Testis (tissue), 3 donors: ENCODE measurements around the gene PANX1. TPM values are rescaled to one million over a fixed set of nuclear protein-coding genes. Genes with fewer than 3 reads are reported as not detected.
"Not testable (repeated sequence)": the region's sequence is repeated elsewhere in the genome, so short reads cannot be mapped to it uniquely, and the experiment has no call there.

Source experiments
- DNase-seq: peaks from one replicate; pipeline ENCODE4 v3.0.0-alpha.2; 2019
- H3K27ac ChIP-seq, 2 donors: fragments of 200-600 bp; sonication (generic); one replicate each; pipeline ENCODE4 v1.5.1; 2019
- H3K27me3 ChIP-seq: fragments of 200-600 bp; sonication (generic); one replicate; pipeline ENCODE4 v1.5.1; 2019
- H3K36me3 ChIP-seq: fragments of 200-600 bp; sonication (generic); one replicate; pipeline ENCODE4 v1.5.1; 2017; ENCODE audit warnings: low read depth; ENCODE audit errors: missing control alignments
- H3K4me1 ChIP-seq: fragments of 200-600 bp; sonication (generic); one replicate; pipeline ENCODE4 v1.5.1; 2019
- H3K4me3 ChIP-seq, 2 donors: fragments of 200-600 bp; sonication (generic); one replicate each; pipeline ENCODE4 v1.5.1; 2017 to 2019
- H3K9me3 ChIP-seq: fragments of 200-600 bp; sonication (generic); one replicate; pipeline ENCODE4 v1.5.1; 2017
- CTCF ChIP-seq, 3 experiments: fragments of 450-650 bp in 2 of 3; fragments of 200-600 bp in 1 of 3; sonication (generic) in 1 of 3; IDR thresholded peaks; one replicate each; pipeline ENCODE4 v1.5.1; 2016 to 2019; ENCODE audit warnings: antibody characterized with exemption in 3 of 3, mild to moderate bottlenecking in 2 of 3, moderate library complexity in 1 of 3
- POLR2A ChIP-seq: fragments of 450-650 bp; IDR thresholded peaks from one replicate; pipeline ENCODE4 v1.6.1; 2017; ENCODE audit warnings: antibody characterized with exemption, mild to moderate bottlenecking, moderate library complexity
- WGBS, 2 donors: methylation state at CpG; one replicate each; pipeline ENCODE4 v1.1.5; 2018; 5-methylcytosine and 5-hydroxymethylcytosine counted together
- intact Hi-C: fragments of 100-400 bp; cut with DNase I; formaldehyde crosslinking; loops from one replicate; pipeline ENCODE4 v1.15.1; 2023; ENCODE audit warnings: low total_unique reads
- polyA plus RNA-seq: library from polyadenylated mRNA; stranded (reverse); fragments of 350-450 nt; fragmentation: Illumina TruSeq; extraction: RNeasy Lipid Tissue Mini Kit (QIAGEN cat#74804); gene quantifications from one replicate; pipeline ENCODE4 v1.2.3, GENCODE V29; 2014; ENCODE audit warnings: low read depth, low replicate concordance; ENCODE audit not compliant: insufficient read depth
- total RNA-seq, 2 donors: library from RNA; depleted of rRNA; stranded (reverse); fragments of >200 nt; gene quantifications; one replicate each; pipeline ENCODE4 v1.2.3, GENCODE V29; 2016

Gene PANX1
- total and polyA plus RNA-seq, 3 donors from 2014 or later = 22.2 to 55.3 (median 42.0) TPM

DNA sequence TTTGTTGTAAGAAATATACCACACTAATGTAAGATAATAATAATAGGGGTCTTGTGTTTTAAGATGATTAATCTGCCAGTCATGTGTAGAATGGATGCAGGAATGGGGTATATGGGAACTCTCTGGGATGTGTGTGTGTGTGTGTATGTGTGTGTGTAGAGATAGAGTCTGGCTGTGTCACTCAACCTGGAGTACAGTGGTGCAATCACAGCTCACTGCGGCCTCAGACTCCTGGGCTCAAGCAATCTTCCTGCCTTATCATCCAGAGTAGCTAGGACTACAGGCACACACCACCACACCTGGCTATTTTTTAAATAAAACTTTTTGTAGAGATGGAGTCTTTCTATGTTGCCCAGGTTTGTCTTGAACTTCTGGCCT lies 11.5 kb upstream of the PANX1 start:
- Histone ChIP-seq H3K27ac (no peak overlapping the region), H3K4me1 (peaks cover 9% of the 10 kb centered on the region), H3K4me3 (no peak overlapping the region), H3K36me3 (no peaks in the 10 kb centered on the region), H3K9me3 (no peaks in the 10 kb centered on the region), H3K27me3 (no peaks in the 10 kb centered on the region)
- WGBS, 2 donors = 90 to 100% methylated on average over 1 of the region's 1 CpG
- no peak for DNase-seq
- TF ChIP-seq CTCF (IDR thresholded peaks at IDR 0.05) (no peak), POLR2A (no peak)
- intact Hi-C loops = no loop called here

DNA sequence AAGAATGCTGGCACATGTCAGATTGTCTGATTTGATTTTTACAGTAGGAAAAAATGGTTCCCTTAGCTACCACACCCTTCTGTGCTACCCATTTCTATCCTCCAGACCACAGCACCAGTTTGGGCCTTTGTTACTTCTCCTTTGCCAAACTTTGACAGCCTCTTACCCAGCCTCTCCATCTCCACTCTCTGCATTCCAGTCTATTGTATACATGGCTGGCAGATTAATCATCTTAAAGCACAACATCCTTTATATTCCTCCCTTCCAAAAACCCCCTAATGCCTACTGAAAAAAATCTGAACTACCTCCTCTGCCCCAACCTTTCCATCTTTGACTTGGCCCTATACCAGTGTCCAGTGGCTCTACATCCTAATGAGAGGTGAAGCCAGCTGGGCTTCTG lies 10.8 kb upstream of the PANX1 start:
- no peaks in the 10 kb centered on the region for H3K9me3 ChIP-seq
- no peak overlapping the region for H3K4me3 ChIP-seq
- intact Hi-C loops = no loop called here
- H3K27me3 ChIP-seq = no peaks in the 10 kb centered on the region
- no peak for DNase-seq
- H3K36me3 ChIP-seq = no peaks in the 10 kb centered on the region
- no peak overlapping the region for H3K27ac ChIP-seq
- TF ChIP-seq POLR2A (no peak), CTCF (IDR thresholded peaks at IDR 0.05) (no peak)
- peaks cover 3% of the 10 kb centered on the region for H3K4me1 ChIP-seq

DNA sequence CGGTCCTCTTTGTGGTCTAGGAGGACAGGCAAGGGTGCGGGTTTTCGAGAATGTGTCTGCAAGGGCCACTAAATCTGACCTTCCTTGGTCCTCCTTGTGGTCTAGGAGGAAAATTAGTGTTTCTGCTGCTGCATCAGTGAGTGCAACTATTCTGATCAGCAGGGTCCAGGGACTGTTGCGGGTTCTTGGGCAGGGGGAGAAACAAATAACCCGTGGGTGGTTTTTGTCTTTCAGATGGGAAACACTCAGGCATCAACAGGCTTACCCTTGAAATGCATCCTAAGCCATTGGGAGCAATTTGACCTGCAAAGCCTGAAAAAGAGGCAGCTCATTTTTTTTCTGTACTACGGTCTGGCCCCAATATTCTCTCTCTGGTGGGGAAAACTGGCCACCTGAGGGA lies 9.0 kb upstream of the PANX1 start:
- DNase-seq = not testable (repeated sequence)

DNA sequence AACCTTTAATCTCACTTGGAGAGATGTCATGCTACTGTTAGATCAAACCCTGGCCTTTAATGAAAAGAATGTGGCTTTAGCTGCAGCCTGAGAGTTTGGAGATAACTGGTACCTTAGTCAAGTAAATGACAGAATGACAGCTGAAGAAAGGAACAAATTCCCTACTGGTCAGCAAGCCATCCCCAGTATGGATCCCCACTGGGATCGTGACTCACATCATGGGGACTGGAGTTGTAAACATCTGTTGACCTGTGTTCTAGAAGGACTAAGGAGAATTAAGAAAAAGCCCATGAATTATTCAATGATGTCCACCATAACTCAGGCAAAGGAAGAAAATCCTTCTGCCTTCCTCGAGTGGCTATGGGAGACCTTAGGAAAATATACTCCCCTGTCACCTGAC lies 8.1 kb upstream of the PANX1 start:
- intact Hi-C loops, H3K27me3 ChIP-seq, H3K27ac ChIP-seq, H3K9me3 ChIP-seq, H3K4me1 ChIP-seq, H3K4me3 ChIP-seq, DNase-seq, H3K36me3 ChIP-seq: not testable (repeated sequence)
- 79 to 82% methylated on average over 2 of the region's 2 CpGs for WGBS, 2 donors

More for the DNA sequence above, 9.0 kb upstream of the PANX1 start:
- H3K4me3 ChIP-seq, H3K4me1 ChIP-seq, H3K27ac ChIP-seq, H3K36me3 ChIP-seq, H3K27me3 ChIP-seq, H3K9me3 ChIP-seq, intact Hi-C loops: not testable (repeated sequence)
- WGBS, 2 donors = 94% methylated on average over 6 of the region's 6 CpGs

DNA sequence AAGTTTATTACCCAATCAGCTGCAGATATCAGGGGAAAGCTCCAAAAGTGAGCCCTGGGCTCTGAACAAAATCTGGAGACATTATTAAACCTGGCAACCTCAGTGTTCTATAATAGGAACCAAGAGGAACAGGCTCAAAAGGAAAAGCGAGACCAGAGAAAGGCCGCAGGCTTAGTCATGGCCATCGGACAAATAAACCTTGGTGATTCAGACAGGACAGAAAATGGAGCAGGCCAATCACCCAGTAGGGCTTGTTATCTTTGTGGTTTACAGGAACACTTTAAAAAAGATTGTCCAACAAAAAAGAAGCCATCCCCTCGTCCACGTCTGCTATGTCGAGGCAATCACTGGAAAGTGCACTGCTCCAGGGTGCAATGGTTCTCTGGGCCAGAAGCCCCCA lies 7.7 kb upstream of the PANX1 start:
- H3K9me3 ChIP-seq = no peaks in the 10 kb centered on the region
- intact Hi-C loops = no loop called here
- 93 to 96% methylated on average over 3 to 6 of the region's 6 CpGs for WGBS, 2 donors

More for the DNA sequence above, 7.7 kb upstream of the PANX1 start:
- no peak overlapping the region for H3K4me3 ChIP-seq
- H3K27me3 ChIP-seq = no peaks in the 10 kb centered on the region
- H3K27ac ChIP-seq = no peak overlapping the region
- TF ChIP-seq CTCF (IDR thresholded peaks at IDR 0.05) (no peak), POLR2A (no peak)
- no peaks in the 10 kb centered on the region for H3K36me3 ChIP-seq
- no peaks in the 10 kb centered on the region for H3K4me1 ChIP-seq
- DNase-seq = no peak
